ENCODE data around the gene IL31RA. TPM values are rescaled to one million over a fixed set of nuclear protein-coding genes. Genes with fewer than 3 reads are reported as not detected.

Gene IL31RA
- total RNA-seq, 1 donor from 2014 or later, result 5.7 TPM

DNA sequence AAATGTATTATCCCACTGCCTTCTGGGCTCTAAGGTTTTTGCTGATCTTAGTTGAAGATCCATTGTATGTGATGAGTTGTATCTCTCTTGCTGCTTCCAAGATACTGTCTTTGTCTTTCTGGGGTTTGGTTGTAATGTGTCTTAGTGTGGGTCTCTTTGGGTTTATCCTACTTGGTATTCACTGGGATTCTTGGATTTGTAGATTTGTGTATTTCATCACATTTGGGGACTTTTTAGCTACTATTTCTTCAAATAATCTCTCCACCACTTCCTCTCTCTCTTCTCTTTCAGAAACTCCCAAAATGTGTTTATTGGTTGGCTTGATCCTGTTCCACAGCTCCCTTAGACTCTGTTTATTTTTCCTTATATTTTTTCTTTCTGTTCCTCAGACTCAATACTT is 26.5 kb downstream of the IL31RA start:
- no peaks in the 10 kb centered on the region for H3K4me1 Mint-ChIP-seq (ENCODE audit: low read depth, unreplicated experiment)
- H3K9me3 Mint-ChIP-seq (ENCODE audit: unreplicated experiment), result no peaks in the 10 kb centered on the region
- Histone ChIP-seq H3K4me2 (ENCODE audit: low read length) (no peak overlapping the region), H3K9ac (ENCODE audit: low read length) (no peak overlapping the region), H2AFZ (ENCODE audit: low read depth, low read length) (no peak overlapping the region), H3K4me1 (ENCODE audit: insufficient read depth, low read length) (no peaks in the 10 kb centered on the region), H3K9me3 (ENCODE audit: insufficient read depth, low read depth, low read length) (no peaks in the 10 kb centered on the region), H3K79me2 (ENCODE audit: insufficient read depth, low read length) (no peaks in the 10 kb centered on the region), H3K4me3 (ENCODE audit: insufficient read depth, low read depth, low read length) (no peak overlapping the region), H3K36me3 (ENCODE audit: insufficient read depth, low read length) (no peaks in the 10 kb centered on the region), H4K20me1 (ENCODE audit: insufficient read depth, low read length) (no peaks in the 10 kb centered on the region), H3K27ac (ENCODE audit: low read depth, low read length) (no peak overlapping the region), H3K27me3 (ENCODE audit: insufficient read depth, low read length) (no peaks in the 10 kb centered on the region)
- FAIRE-seq (no peak), DNase-seq (ENCODE audit: low read depth) (no peak)
- H3K4me3 Mint-ChIP-seq (ENCODE audit: unreplicated experiment), result no peak overlapping the region
- no peaks in the 10 kb centered on the region for H3K27me3 Mint-ChIP-seq (ENCODE audit: low read depth, unreplicated experiment)
- H3K36me3 Mint-ChIP-seq (ENCODE audit: low read depth, unreplicated experiment), result no peaks in the 10 kb centered on the region
- TF ChIP-seq EZH2 (IDR thresholded peaks at IDR 0.05; ENCODE audit: insufficient read depth, low read length), result no peak
- TF ChIP-seq, protein P1, sequence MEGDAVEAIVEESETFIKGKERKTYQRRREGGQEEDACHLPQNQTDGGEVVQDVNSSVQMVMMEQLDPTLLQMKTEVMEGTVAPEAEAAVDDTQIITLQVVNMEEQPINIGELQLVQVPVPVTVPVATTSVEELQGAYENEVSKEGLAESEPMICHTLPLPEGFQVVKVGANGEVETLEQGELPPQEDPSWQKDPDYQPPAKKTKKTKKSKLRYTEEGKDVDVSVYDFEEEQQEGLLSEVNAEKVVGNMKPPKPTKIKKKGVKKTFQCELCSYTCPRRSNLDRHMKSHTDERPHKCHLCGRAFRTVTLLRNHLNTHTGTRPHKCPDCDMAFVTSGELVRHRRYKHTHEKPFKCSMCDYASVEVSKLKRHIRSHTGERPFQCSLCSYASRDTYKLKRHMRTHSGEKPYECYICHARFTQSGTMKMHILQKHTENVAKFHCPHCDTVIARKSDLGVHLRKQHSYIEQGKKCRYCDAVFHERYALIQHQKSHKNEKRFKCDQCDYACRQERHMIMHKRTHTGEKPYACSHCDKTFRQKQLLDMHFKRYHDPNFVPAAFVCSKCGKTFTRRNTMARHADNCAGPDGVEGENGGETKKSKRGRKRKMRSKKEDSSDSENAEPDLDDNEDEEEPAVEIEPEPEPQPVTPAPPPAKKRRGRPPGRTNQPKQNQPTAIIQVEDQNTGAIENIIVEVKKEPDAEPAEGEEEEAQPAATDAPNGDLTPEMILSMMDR (IDR thresholded peaks at IDR 0.05; ENCODE audit: insufficient read depth, low read depth, low read length), result no peak
- no peak overlapping the region for H3K27ac Mint-ChIP-seq (ENCODE audit: unreplicated experiment)

DNA sequence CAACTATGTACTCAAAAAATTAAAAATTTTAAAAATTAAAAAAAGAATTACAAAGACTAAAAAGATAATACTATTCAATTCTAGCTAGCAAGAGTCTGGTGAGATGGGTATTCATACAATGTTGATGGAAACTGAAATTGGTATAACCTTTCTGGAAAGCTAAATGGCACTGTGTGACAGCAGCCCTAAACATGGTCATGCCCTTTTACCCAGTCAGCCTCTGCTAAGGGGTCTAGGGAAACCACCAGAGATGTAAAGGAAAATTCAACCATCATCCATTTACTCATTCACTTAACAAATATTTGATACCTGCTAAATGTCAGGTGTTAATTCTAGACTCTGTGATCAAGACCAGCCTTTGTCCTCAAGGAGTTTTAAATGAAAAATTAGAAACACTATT is 29.3 kb downstream of the IL31RA start:
- H3K4me2 ChIP-seq (ENCODE audit: low read length), result no peak overlapping the region
- TF ChIP-seq, protein P1 (IDR thresholded peaks at IDR 0.05; ENCODE audit: insufficient read depth, low read depth, low read length), result no peak
- TF ChIP-seq EZH2 (IDR thresholded peaks at IDR 0.05; ENCODE audit: insufficient read depth, low read length), result no peak
- no peak for FAIRE-seq
- Mint-ChIP-seq H3K9me3 (ENCODE audit: unreplicated experiment) (no peaks in the 10 kb centered on the region), H3K27ac (ENCODE audit: unreplicated experiment) (no peak overlapping the region), H3K36me3 (ENCODE audit: low read depth, unreplicated experiment) (peaks cover 2% of the 10 kb centered on the region), H3K4me3 (ENCODE audit: unreplicated experiment) (no peak overlapping the region), H3K4me1 (ENCODE audit: low read depth, unreplicated experiment) (no peaks in the 10 kb centered on the region), H3K27me3 (ENCODE audit: low read depth, unreplicated experiment) (no peaks in the 10 kb centered on the region)
- H3K4me3 ChIP-seq (ENCODE audit: insufficient read depth, low read depth, low read length), result no peak overlapping the region
- no peaks in the 10 kb centered on the region for H4K20me1 ChIP-seq (ENCODE audit: insufficient read depth, low read length)
- H2AFZ ChIP-seq (ENCODE audit: low read depth, low read length), result no peak overlapping the region
- H3K79me2 ChIP-seq (ENCODE audit: insufficient read depth, low read length), result no peaks in the 10 kb centered on the region
- no peaks in the 10 kb centered on the region for H3K9me3 ChIP-seq (ENCODE audit: insufficient read depth, low read depth, low read length)
- DNase-seq (ENCODE audit: low read depth), result no peak
- no peak overlapping the region for H3K27ac ChIP-seq (ENCODE audit: low read depth, low read length)
- H3K9ac ChIP-seq (ENCODE audit: low read length), result no peak overlapping the region
- H3K27me3 ChIP-seq (ENCODE audit: insufficient read depth, low read length), result no peaks in the 10 kb centered on the region
- no peaks in the 10 kb centered on the region for H3K4me1 ChIP-seq (ENCODE audit: insufficient read depth, low read length)
- H3K36me3 ChIP-seq (ENCODE audit: insufficient read depth, low read length), result no peaks in the 10 kb centered on the region

DNA sequence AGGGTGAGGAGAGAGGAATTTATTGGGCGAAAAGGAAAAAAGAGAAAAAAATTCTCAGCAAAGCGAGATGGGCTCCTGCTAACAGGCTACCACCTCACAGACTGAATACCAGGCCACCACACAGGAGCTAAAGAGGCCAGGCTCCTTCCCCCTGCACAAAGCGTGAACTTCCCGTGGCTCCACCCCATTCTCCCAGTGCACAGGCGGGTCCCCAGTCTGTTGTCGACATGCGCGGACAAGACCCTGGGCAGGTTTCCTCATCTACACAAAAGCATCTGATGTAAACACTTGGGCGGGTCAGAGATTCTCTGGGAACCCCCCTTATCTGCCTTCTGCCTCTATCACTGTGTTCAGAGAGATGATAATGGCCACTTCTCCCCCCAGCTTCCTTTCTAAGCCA is 34.2 kb downstream of the IL31RA start:
- H4K20me1 ChIP-seq (ENCODE audit: insufficient read depth, low read length), result no peaks in the 10 kb centered on the region
- H3K4me3 ChIP-seq (ENCODE audit: insufficient read depth, low read depth, low read length), result no peak overlapping the region
- H3K79me2 ChIP-seq (ENCODE audit: insufficient read depth, low read length), result no peaks in the 10 kb centered on the region
- Mint-ChIP-seq H3K4me3 (ENCODE audit: unreplicated experiment) (no peak overlapping the region), H3K36me3 (ENCODE audit: low read depth, unreplicated experiment) (peaks cover 6% of the 10 kb centered on the region), H3K9me3 (ENCODE audit: unreplicated experiment) (no peaks in the 10 kb centered on the region), H3K4me1 (ENCODE audit: low read depth, unreplicated experiment) (no peaks in the 10 kb centered on the region), H3K27ac (ENCODE audit: unreplicated experiment) (no peak overlapping the region), H3K27me3 (ENCODE audit: low read depth, unreplicated experiment) (no peaks in the 10 kb centered on the region)
- H3K27me3 ChIP-seq (ENCODE audit: insufficient read depth, low read length), result no peaks in the 10 kb centered on the region
- no peaks in the 10 kb centered on the region for H3K36me3 ChIP-seq (ENCODE audit: insufficient read depth, low read length)
- no peaks in the 10 kb centered on the region for H3K9me3 ChIP-seq (ENCODE audit: insufficient read depth, low read depth, low read length)
- H3K4me2 ChIP-seq (ENCODE audit: low read length), result no peak overlapping the region
- DNase-seq (ENCODE audit: low read depth) (no peak), FAIRE-seq (no peak)
- TF ChIP-seq, protein P1 (IDR thresholded peaks at IDR 0.05; ENCODE audit: insufficient read depth, low read depth, low read length), result no peak
- no peak for TF ChIP-seq EZH2 (IDR thresholded peaks at IDR 0.05; ENCODE audit: insufficient read depth, low read length)
- H3K27ac ChIP-seq (ENCODE audit: low read depth, low read length), result no peak overlapping the region
- H2AFZ ChIP-seq (ENCODE audit: low read depth, low read length), result no peak overlapping the region
- H3K9ac ChIP-seq (ENCODE audit: low read length), result no peak overlapping the region
- H3K4me1 ChIP-seq (ENCODE audit: insufficient read depth, low read length), result no peaks in the 10 kb centered on the region
